HK-2 (cell line): ENCODE measurements around the gene BICD2.

Experiments used
- DNase-seq: peaks from one replicate; pipeline ENCODE4 v3.0.0-alpha.2; 2018; ENCODE audit not compliant: unreplicated experiment

BICD2 gene

DNA sequence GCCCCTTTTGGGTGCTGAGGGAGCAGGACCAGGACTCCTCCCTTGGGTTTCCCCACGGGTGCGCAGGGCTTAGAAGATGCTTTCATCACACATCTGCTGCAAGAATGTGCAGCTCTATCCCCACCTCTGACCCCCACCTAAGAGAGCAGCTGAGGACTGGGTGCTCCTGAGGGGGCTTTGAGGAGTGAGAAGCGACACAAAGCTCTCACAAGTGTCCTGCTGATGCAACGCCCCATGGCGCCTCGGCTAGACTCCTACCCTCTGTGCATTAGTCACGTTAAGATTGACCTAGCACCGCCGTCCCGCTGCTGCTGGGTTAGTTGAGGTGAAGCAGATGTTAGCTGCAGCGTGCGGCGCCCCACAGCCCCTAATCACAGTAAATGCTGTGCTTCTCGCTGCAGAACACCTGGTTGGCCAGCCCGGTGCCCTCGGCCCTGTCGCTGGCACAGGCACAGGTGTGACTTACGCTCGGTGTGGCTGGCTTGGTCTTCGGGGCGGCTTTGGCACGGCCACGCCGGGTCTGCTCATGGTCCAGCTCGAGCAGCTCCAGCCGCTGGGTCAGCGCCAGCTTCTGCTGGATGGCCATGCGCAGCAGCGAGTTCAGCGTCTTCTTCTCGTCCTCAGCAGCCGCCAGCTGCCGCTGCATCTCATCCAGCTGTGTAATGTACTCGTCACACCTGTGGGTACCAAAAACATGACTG lies 49.7 kb downstream of the BICD2 start:
- no peak for DNase-seq

DNA sequence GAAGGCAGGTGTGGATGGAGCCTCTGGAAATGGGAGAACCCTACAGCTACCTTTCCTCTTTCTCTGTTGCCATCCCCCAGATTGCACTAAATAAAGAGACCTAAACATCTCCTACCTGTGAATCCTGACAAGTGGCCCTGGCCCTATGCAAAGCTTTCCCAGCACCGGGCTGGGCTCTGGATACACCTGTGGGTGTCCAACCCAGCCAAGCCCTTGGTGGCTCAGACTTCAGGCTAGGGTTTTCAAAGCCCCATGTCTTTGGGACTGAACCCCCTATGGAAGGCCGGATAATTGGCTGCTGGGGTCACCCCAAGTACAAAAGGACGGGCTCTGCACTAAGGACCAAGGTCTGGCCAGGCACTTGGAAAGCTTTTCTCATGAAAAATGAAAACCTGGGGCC lies 50.6 kb downstream of the BICD2 start:
- DNase-seq: no peak

DNA sequence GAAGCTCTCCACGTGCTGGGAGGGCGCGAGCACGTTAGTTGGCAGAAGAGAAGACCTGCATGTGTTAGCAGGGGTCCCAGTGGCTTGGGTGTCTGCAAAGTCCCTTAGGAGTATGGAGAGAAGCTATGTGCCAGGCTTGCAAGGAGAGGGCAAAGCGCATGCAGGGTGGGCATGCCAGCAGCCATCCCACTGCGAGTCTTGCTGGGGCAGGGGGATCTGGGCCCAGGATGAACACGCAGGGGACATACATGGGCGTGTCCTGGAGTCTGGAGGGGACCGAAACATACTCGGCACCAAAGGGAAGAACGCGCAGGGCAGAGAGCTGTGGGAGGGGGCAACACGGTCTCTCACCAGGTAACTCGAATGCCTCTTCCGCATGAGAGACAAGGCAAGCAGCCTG lies 51.1 kb downstream of the BICD2 start:
- no peak for DNase-seq

DNA sequence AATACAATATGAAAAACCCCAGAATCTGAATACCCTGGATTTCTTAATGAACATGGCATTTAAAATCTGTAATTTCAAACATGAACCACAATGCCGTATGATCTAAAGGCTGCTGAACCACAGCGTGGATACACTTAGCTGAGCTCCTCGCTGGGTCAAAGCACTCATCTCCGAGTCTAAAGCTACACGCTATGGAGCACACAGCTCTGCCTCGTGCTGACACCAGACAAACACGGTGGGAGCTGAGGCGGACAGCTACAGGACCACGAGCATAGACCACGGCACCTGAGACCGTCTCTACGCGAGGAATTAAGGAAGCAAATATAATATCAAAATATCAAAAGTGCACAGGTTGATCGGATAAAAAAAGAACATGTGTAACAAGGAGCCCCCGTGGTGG lies 51.9 kb downstream of the BICD2 start:
- DNase-seq: no peak

DNA sequence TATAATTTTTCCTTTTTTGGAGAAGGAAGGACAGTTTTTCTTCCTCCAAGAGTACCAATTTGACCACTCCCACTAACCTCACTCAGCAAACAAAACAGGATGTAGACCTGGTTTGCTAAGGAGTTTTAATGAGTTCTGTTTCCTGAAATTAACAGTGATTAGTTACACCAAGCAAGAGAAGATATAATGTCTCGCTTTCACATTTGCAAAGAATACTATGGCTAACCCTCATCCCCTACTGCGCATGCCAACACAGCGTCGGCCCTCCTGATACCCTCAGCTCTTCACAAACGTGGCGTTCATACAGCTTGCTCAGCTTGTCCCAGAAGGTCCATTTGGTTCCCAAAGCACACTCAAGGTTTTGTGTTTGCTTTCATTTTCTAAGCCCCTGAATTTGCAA lies 52.8 kb downstream of the BICD2 start:
- no peak for DNase-seq

DNA sequence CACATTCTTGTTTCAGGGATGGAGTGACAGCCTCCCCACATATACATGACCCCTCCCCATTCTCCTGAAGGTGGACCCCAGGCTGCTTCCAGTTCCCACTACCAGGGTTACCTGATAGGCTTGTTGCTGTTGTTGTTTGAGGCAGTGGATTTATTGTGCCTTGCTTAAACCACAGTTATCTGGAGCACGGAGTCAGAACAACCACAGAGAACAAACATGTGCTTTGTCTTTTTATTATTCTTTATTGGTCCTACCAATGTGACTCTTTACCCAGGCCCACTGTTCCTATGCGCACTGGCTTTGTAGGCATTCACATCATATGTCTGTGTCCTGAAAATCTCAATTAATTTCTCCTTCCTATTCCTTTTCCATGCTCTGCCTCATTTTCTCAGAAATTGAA lies 53.5 kb downstream of the BICD2 start:
- DNase-seq: no peak

DNA sequence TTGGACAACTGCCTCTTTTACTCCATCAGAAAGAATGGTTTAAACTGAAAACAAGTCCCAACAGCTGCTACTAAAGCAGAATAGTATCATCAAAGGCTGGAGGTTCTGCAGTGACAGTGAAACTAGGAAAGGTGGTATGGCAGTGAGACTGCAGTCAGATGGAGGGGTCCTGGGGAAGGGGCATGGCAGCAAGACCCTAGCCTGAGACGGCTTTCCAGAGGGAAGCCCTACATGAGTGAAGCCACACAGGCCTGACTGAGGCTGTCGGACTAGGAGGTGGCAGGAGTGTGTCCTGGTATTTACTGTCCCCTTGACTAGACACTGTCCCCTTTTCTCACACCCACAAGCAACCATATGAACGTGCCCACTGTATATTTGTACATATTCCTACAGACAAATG lies 54.3 kb downstream of the BICD2 start:
- no peak for DNase-seq

DNA sequence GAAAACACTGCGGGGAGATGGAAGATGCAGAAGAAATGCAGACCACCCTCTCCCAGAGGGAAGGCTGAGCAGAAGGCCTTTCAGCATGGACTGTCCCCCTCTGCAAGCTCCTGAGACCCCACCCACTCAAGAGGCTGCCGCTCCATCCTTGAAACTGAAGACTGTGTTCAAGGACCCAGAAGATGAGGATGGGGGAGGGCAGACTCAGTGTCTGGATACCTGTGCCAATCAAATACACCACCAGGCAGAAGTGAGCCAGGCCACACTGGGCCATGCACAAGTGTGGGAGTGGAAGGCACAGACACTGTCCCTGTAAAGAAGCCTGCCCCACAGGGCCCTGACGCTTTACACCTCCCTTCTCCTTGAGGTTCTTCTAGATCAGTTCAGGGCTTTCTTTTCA lies 54.7 kb downstream of the BICD2 start:
- no peak for DNase-seq

DNA sequence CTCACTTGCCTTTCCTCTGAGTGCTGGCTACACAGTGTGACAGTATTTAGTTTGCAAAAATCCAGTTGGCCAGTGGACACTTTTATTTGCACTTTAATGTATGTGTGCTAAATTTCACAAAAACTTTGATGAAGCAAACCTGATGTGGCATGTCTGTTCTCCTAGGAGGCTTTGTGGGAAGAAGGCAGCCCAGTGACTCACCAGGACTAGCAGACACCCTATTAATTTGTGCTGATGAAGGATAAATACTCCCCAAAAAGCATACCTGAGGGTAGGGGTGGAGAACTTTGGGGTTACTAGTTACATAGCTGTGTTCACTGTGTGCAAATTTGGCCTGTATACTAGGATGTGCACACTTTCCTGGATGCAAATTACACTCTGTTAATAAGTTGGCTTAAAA lies 55.4 kb downstream of the BICD2 start:
- no peak for DNase-seq

DNA sequence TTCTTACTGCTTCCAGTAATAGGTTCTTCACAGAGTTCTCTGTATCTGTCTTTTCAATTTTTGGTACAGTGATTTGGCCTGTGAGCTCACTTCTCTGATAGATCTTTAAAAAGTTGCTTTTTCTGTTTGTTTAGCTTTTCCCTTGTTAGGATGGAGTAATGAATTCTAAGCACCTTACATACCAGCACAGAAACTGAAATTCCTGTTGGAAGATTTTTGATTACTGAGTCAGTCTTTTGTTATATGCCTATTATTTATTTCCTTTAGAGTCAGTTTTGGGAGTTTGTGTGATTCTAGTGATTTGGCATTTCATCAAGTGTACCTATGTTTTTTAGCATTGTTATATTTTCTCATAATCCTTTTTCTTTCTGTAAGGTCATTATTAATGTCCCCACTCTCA lies 57.1 kb downstream of the BICD2 start:
- DNase-seq: no peak

DNA sequence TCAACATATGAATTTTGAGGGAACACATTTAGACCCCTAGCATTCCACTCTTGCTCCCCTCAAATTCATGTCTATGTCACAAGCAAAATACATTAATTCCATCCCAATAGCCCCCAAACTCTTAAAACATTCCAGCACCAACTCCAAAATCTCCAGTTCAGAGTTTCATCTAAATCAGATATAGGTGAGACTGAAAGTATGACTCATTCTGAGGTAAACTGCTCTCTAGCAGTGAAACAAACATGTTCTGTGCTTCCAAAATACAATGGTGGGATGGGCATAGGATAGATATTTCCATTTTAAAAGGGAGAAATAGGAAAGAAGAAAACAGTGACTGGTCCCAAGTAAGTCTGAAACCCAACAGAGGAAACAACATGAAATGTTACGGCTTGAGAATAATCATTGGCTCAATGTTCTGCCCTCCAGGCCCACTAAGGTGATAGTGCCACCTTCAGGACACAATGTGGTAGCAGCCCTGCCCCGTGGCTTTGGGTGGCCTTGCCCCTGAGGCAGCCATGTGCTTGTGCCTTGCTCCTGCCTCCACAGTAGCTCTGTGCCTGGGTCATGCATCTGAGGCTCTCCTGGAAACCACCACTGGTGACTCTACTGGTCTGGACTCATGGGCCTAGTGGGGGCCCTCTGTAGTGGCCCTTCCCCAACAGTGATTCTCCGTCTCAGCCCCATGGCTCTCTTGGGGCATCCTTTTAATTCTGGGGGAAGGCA lies 58.3 kb downstream of the BICD2 start:
- DNase-seq: peak; percentile 29

DNA sequence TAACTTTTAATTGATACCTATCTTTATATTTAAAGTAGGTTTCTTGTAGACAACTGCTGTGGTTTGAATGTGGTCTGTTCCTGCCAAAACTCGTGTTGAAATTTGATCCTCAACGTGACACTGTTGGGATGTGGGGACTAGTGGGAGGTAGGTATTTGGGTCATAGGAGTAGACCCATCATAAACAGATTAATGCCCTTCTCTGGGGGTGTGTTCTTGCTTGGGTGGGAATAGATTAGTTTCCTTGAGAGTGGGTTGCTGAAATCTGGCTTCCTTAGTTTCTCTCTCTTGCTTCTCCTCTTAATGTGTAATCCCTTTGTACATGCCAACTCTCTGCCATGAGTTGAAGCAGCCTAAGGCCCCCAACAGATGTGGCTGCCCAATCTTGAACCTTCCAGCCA lies 60.1 kb downstream of the BICD2 start:
- DNase-seq: no peak

DNA sequence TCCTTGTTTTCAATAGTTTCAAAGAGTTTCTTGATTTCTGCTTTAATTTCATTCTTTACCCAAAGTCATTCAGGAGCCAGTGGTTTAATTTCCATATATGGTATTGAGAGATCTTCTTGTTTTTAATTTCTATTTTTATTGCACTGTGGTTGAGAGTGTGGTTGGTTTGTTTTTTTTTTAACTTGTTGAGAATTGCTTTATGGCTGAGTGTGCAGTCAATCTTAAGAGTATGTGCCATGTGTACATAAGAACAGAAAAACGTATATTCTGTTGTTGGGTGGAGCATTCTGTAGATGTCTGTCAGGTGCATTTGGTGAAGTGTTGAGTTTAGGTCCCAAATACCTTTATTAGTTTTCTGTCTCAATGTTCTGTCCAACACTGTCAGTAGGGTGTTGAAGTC lies 68.0 kb downstream of the BICD2 start:
- DNase-seq: no peak

DNA sequence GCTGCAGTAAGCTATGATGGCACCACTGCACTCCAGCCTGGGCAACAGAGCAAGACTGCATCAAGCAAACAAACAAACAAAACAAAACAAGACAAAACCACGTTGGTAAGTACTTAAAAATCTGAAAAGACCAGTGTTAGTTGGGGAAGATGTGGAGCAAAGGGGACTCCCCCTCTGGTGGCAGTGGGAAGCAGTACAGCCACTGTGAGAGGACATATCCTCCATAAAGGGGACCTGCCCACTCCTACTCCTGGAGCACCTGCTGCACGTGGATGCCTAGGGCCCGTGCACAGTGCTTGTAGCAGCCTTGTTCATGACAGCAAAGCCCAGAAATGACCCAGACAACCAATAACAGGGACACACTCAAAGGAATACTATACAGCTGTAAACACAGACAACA lies 77.7 kb downstream of the BICD2 start:
- no peak for DNase-seq

DNA sequence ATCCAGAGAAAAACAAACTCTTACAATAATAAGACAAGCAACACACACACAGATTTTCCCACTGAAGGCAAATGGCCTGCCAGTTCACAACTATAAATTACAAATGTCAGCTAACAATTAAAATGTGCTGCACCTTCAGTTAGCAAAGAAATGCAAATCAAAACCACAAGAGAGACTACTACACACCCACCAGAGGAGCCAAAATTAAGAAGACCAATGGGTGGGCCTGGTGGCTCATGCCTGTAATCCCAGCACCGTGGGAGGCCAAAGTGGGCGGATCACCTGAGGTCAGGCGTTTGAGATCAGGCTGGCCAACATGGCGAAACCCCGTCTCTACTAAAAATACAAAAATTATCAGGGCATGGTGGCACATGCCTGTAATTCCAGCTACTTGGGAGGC lies 79.6 kb downstream of the BICD2 start:
- DNase-seq: no peak

DNA sequence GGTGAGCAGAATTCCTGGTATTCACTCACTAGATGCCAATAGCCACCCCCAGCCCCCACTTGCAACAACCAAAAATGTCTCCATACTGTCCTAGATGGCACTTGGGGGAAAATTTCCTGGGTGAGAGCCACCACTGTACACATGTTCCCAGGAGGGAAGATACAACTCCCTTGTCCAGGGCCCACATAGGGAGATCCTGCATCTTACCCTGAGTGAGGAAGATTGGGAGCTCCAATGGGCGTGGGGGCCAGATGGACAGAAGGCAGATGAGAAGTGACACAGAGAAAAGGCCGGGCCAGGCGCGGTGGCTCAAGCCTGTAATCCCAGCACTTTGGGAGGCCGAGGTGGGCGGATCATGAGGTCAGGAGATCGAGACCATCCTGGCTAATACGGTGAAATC lies 82.4 kb downstream of the BICD2 start:
- DNase-seq: no peak

DNA sequence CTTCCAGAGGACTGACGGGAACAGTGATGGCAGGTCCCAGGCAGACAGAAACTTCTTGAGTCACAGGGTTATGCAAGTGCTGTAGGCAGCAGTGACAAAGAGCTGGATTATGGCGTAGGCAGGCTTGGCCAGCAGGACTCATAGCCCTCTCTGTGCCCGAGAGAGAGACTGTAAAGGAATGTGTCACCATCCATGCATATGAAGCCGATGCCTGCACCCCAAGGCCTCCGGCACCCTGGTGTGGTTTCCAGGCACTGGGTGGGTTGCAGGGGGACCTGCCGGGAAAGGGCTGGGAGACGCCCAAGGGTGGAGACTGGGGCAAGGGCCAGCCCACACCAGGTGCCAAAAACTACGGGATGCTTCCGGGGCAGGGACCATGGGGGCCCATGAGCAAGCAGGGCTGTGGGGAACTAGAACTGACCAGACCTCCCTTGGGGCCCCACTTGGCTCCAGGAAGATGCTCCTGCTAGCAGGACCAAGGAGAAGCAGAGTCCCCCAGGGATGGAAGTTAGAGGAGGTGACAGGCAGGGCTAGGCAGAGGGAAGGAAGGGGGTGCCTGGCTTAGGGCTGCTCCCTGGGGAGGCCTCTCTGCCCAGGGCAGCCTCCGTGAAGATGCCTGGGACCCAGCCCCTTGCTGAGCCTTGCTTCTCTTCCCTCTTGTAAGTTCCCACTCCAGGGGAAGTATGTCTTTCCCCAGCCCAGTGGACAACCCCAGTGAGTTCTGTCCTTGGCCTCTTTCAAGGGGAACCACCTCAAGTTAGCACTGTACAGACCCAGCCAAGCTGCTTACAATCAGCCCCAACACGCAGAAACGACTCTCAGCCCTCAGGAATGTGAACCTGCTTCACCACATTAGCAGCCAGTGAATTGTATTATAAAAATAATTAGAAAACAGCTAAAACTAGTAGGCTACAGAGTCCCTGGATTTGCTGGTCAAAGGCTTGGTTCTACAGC lies 84.2 kb downstream of the BICD2 start:
- no peak for DNase-seq

DNA sequence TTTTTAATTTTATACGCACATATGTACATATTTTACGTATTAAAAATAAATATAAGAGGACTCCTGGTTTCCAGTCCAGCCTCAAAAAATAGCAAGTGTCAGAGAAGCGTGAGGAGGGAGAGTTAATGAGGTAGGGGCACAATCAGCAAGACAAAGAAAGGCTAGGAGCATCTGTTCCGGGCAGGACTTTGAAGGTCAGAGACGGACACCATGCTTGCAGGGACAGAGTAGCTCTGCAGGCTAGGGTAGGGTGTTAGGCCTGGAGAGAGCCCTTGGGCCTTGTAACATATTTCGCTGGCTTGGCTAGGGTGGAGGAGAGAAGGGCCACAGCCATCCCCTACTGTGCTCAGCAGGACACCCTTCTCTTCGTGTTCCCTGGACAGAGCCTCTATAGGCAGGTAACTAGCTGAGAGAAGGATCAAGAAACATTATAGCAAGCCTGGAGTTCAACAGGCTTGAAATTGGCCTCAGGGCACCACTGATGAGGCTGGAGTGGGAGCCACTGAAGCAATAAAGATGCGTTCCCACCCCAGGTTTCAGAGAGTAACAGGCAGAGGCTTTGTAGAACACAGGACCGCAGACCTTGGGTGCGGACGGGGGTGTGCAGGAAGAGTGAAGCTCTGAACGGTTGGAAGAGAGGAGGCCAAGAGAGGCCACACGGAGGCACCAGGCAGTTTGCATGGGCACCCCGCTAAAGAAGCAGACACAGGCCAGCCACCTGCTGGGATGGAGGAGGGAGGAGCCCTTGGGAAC lies 85.0 kb downstream of the BICD2 start:
- DNase-seq: no peak

DNA sequence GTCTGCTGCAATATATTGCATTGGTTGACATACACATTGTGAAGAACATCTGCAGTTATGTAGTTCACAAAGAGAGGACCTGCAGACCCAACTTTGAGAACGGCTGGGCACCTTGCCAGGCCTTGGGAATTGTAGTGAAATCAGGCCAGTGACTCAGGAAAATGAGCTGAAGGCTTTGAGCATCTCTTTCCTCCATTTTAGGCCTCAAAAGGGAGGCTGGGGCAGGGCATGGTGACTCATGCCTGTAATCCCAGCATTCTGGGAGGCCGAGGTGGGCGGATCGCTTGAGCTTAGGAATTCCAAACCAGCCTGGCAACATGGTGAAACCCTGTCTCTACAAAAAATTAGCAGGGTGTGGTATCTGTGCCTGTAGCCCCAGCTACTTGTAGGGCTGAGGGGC lies 93.3 kb downstream of the BICD2 start:
- peak; percentile 83 for DNase-seq

DNA sequence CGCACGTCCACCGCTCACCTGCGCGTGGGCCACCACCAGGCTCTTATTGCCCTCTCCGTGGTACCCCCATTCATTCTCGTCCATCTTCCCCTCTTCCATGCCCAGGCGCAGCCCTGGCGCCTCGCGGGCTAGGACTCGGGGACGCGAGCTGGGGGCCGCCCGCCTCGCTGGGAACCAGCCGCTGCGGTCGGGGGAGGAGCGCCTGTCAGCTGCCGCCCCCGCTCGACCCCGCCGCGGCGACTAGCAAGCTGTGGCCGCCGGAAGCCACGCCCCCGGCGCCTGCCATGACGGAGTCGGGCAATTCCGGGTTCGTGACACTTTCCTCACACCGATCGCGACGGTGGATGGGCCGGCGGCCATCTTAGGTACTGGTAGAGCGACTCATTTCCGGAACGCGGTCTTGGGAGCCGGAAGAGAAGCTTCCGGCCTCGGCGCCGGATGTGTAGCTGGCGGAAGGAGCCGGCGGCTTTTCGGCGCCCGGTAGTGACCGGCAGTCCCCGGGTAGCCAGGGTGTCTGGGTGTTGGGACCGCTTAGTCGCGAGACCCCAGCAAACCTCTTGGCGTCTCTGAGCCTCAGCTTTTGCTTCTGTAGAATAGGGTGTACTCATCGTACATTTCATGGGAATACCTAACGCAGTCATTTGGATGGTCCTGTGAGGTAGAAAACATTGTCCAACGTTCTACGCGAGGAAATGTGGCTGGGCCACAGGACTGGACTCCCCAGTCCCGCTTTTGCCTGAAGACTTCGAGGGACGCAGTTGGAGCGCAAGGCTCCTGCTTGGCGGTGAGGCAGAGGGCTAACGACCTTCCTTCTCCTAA lies 94.5 kb downstream of the BICD2 start, which contains the start of gene IPPK:
IPPK (minus strand) TSS at position 242 of the 819 bp plus-strand sequence; CDS start at position 99, 143 bp downstream.
- peak; percentile 97 for DNase-seq

DNA sequence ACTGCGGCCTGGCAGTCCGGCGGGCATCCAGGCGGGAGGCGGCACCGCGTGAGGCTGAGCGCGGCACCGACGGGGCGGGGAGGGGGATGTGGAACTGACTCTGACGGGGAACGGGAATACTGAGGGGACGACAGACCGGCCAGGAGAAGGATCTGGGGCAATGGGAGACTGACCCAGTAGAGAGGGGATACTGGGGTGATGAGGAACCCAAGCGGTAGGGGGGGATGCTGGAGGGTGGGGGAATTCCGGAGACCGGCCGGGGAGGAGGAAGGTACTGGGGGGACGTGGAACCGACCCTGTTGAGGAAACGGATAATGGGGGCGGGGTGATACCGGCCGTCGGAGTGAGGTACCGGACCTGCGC lies 95.1 kb downstream of the BICD2 start:
- DNase-seq: peak; percentile 33
